AG09309 (cell line): ENCODE results near the gene GPN2.

Experiments used
- DNase-seq: peaks from one replicate; pipeline ENCODE4 v3.0.0-alpha.2; 2010; ENCODE audit warnings: low read depth
- H3K4me3 ChIP-seq: 2 replicates; pipeline ENCODE4 v1.5.1; 2011; ENCODE audit warnings: mild to moderate bottlenecking, low read depth, low read length, moderate library complexity; ENCODE audit not compliant: control insufficient read depth
- CTCF ChIP-seq: IDR thresholded peaks from 2 replicates; pipeline ENCODE4 v1.5.1; 2011; ENCODE audit warnings: mild to moderate bottlenecking, low read depth, low read length, inconsistent platforms; ENCODE audit not compliant: insufficient read depth, control insufficient read depth; ENCODE audit errors: missing control alignments

Gene GPN2

GRCh38 chr1:26900815-26901511 is 10.9 kb upstream of the GPN2 start:
- no peak for TF ChIP-seq CTCF
- H3K4me3 ChIP-seq, result peak overlapping the region; percentile 70
- no peak for DNase-seq

- peak; percentile 73 for DNase-seq
- H3K4me3 ChIP-seq, result peak within 1 kb of the TSS; percentile 70
- no peak for TF ChIP-seq CTCF
Measured at GRCh38 chr1:26900001-26900814, 10.1 kb upstream of the GPN2 start, which contains the start of gene GPATCH3. TSS of gene GPATCH3 (minus strand) at chr1:26900467. CDS start at chr1:26900442, 25 bp downstream.

GRCh38 chr1:26897351-26897750 is 7.3 kb upstream of the GPN2 start:
- TF ChIP-seq CTCF, result no peak
- no peak overlapping the region for H3K4me3 ChIP-seq
- DNase-seq, result no peak

GRCh38 chr1:26894263-26894662 is 4.2 kb upstream of the GPN2 start:
- no peak for TF ChIP-seq CTCF
- H3K4me3 ChIP-seq, result no peak overlapping the region
- DNase-seq, result no peak

- TF ChIP-seq CTCF, result no peak
- peak overlapping the region; percentile 96 for H3K4me3 ChIP-seq
- no peak for DNase-seq
Measured at GRCh38 chr1:26890467-26890796, 349 bp upstream of the GPN2 start.

- TF ChIP-seq CTCF, result no peak
- no peak for DNase-seq
- H3K4me3 ChIP-seq, result no peak overlapping the region
Measured at GRCh38 chr1:26888231-26888630, 1.9 kb downstream of the GPN2 start.
